Measurements from ENCODE around the gene XRCC1. TPM values are rescaled to one million over a fixed set of nuclear protein-coding genes. Genes with fewer than 3 reads are reported as not detected.

The XRCC1 gene
- total and polyA plus RNA-seq, 2 of the 4 experiments (the other 2 are of a cell fraction): 12.5 to 21.3 TPM

DNA sequence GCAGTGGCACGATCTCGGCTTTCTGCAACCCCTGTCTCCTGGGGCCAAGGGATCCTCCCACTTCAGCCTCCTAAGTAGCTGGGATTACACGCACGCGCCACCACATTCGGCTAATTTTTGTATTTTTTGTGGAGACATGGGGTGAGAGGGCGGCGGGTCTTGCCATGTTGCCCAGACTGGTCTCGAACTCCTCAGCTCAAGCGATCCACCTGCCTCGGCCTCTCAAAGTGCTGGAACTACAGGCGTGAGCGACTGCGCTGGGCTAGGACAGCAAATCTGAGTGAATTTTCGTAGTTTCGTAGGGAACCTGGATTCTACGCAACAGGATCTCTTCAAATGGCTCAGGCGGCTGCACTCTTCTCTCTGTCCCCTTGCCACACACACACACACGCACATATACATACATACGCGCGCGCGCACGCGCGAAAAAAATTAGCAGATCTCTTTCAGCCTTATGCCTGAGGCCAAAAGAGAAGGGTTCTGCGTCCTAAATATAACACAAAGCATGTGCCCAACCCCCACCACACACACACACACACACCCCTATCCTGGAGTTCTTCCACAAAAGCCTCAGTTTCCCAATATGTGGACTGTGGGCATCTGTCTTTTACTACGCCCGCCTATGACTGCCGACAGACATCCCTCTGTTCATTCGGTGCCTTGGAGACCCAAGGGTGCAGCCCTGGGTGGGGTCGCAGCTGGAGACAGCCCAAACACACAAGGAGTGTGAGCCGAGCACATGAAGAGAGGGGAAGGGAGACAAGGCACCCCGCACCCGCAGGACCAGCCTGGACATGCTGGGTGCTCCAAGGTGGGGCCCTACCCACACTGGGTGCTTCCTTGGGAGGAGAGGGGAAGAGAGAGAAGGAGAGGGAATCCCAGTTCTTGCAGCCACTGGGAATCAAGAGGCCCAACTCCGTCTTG is 890 bp upstream of the XRCC1 start:
- BruUV-seq (replicated peaks): no TSS peak
- Histone ChIP-seq H4K91ac (ENCODE audit: insufficient read depth, low read depth, low read length) (no peak overlapping the region), H4K5ac (ENCODE audit: low read depth, low read length) (peak overlapping the region; percentile 5), H2AK9ac (replicated peaks; ENCODE audit: low read depth, low read length, poor library complexity) (no peak overlapping the region), H2AFZ (replicated peaks; ENCODE audit: low read length, poor library complexity) (peak overlapping the region; percentile 83), H3K4ac (ENCODE audit: low read depth, low read length) (peak overlapping the region; percentile 26), H3K27me3 (ENCODE audit: control insufficient read depth, insufficient read depth, low read length) (no peaks in the 10 kb centered on the region), H4K20me1 (ENCODE audit: insufficient read depth, low read length) (no peaks in the 10 kb centered on the region), H3K27ac (ENCODE audit: insufficient read depth, low read length) (peak overlapping the region; percentile 13; the same call in 1 of the 2 replicates), H3K4me3 (ENCODE audit: insufficient read depth, low read depth, low read length) (peak overlapping the region; percentile 13; the same call in 1 of the 2 replicates), H2BK5ac (ENCODE audit: low read depth, low read length, poor library complexity, severe bottlenecking) (peak overlapping the region; percentile 25), H3K9me3 (ENCODE audit: control insufficient read depth, insufficient read depth, low read length) (no peaks in the 10 kb centered on the region), H3K36me3 (ENCODE audit: control insufficient read depth, insufficient read depth, low read length) (0 out of 2 replicates have a peak, but pooled peaks cover 1% of the 10 kb centered on the region), H3K23ac (ENCODE audit: low read depth, low read length) (no peak overlapping the region), H3K4me1 (ENCODE audit: control insufficient read depth, insufficient read depth, low read length) (peaks cover 5% of the 10 kb centered on the region), H4K8ac (ENCODE audit: low read depth in 2 of 2, low read length in 2 of 2) (peak overlapping the region; percentile 10 to 79), H2BK20ac (ENCODE audit: low read depth, low read length) (no peak overlapping the region), H3K9ac (ENCODE audit: low read depth, low read length) (peak overlapping the region; percentile 13; the same call in 1 of the 2 replicates), H2BK120ac (ENCODE audit: low read depth, low read length) (no peak overlapping the region), H3K56ac (ENCODE audit: extremely low read depth, insufficient read depth, low read length) (no peak overlapping the region), H2BK15ac (ENCODE audit: low read depth, low read length) (no peak overlapping the region), H3K4me2 (ENCODE audit: low read depth, low read length) (peak overlapping the region; percentile 47), H2AK5ac (ENCODE audit: low read depth, low read length) (peak overlapping the region; percentile 13; the same call in 1 of the 2 replicates), H3K9me1 (ENCODE audit: insufficient read depth, low read length) (peaks cover 3% of the 10 kb centered on the region; the same call in 1 of the 2 replicates), H3K18ac (ENCODE audit: low read depth, low read length) (no peak overlapping the region; the same call in 1 of the 2 replicates), H3K79me1 (ENCODE audit: low read depth in 1 of 2, low read length in 2 of 2) (peaks cover 20 to 41% of the 10 kb centered on the region in 2 experiments), H3K14ac (replicated peaks; ENCODE audit: low read depth, low read length) (0 out of 2 replicates have a peak overlapping the region, but pooled peaks have one; percentile 68)
- ChIA-PET POLR2A (ENCODE audit: unreplicated experiment) (no interaction called here), CTCF (no interaction called here)
- dilution Hi-C loops (cut with HindIII; ENCODE audit: low sequenced_read_pairs, unreplicated experiment) (no loop called here), intact Hi-C loops (cut with micrococcal nuclease) (loop anchor here (1.0 kb wide), 1 partner anchor 20 kb away; the partner anchor contains the start of genes IRGQ and ZNF576), in situ Hi-C loops (cut with MboI; ENCODE audit: low sequenced_read_pairs) (no loop called here)
- 67 to 97% methylated on average over 6 to 13 of the region's 37 CpGs for WGBS, 2 experiments (ENCODE audit: extremely low coverage in 2 of 2, insufficient read length in 1 of 2)
- DNase-seq (no peak), ATAC-seq (ENCODE audit: low read depth) (peak; percentile 3; the same call in 1 of the 2 replicates)
- TF ChIP-seq FOS (IDR thresholded peaks at IDR 0.05; ENCODE audit: low read depth, low read length): no peak
- no peak for TF ChIP-seq RCOR1 (IDR thresholded peaks at IDR 0.05; ENCODE audit: insufficient replicate concordance, low read length)
- no peak for TF ChIP-seq POLR2A (IDR thresholded peaks at IDR 0.05; ENCODE audit: low read depth, low read length)
- TF ChIP-seq RFX5 (IDR thresholded peaks at IDR 0.05; ENCODE audit: low read depth, low read length): no peak
- no peak for TF ChIP-seq MAFK (IDR thresholded peaks at IDR 0.05; ENCODE audit: low read depth, low read length)
- no peak for TF ChIP-seq CEBPB (IDR thresholded peaks at IDR 0.05; ENCODE audit: low read depth, low read length)
- TF ChIP-seq, protein P1, sequence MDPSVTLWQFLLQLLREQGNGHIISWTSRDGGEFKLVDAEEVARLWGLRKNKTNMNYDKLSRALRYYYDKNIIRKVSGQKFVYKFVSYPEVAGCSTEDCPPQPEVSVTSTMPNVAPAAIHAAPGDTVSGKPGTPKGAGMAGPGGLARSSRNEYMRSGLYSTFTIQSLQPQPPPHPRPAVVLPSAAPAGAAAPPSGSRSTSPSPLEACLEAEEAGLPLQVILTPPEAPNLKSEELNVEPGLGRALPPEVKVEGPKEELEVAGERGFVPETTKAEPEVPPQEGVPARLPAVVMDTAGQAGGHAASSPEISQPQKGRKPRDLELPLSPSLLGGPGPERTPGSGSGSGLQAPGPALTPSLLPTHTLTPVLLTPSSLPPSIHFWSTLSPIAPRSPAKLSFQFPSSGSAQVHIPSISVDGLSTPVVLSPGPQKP (IDR thresholded peaks at IDR 0.05; ENCODE audit: borderline replicate concordance, low read depth, low read length): no peak
- TF ChIP-seq, protein P2, sequence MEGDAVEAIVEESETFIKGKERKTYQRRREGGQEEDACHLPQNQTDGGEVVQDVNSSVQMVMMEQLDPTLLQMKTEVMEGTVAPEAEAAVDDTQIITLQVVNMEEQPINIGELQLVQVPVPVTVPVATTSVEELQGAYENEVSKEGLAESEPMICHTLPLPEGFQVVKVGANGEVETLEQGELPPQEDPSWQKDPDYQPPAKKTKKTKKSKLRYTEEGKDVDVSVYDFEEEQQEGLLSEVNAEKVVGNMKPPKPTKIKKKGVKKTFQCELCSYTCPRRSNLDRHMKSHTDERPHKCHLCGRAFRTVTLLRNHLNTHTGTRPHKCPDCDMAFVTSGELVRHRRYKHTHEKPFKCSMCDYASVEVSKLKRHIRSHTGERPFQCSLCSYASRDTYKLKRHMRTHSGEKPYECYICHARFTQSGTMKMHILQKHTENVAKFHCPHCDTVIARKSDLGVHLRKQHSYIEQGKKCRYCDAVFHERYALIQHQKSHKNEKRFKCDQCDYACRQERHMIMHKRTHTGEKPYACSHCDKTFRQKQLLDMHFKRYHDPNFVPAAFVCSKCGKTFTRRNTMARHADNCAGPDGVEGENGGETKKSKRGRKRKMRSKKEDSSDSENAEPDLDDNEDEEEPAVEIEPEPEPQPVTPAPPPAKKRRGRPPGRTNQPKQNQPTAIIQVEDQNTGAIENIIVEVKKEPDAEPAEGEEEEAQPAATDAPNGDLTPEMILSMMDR (conservative IDR thresholded peaks at IDR 0.05; ENCODE audit: low read depth, low read length): no peak
- TF ChIP-seq, protein P3, sequence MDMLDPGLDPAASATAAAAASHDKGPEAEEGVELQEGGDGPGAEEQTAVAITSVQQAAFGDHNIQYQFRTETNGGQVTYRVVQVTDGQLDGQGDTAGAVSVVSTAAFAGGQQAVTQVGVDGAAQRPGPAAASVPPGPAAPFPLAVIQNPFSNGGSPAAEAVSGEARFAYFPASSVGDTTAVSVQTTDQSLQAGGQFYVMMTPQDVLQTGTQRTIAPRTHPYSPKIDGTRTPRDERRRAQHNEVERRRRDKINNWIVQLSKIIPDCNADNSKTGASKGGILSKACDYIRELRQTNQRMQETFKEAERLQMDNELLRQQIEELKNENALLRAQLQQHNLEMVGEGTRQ (IDR thresholded peaks at IDR 0.05; ENCODE audit: low read depth, low read length): no peak
- TF ChIP-seq CHD1 (IDR thresholded peaks at IDR 0.05; ENCODE audit: low read depth, low read length): no peak
- TF ChIP-seq MXI1 (IDR thresholded peaks at IDR 0.05; ENCODE audit: borderline replicate concordance, low read depth, low read length): no peak
- TF ChIP-seq BHLHE40 (IDR thresholded peaks at IDR 0.05; ENCODE audit: low read depth, low read length): no peak
- no peak for TF ChIP-seq NFE2L2 (IDR thresholded peaks at IDR 0.05; ENCODE audit: low read depth, low read length)
